WTC11 (cell line): ENCODE results near the gene TCF7L2. TPM values are rescaled to one million over a fixed set of nuclear protein-coding genes. Genes with fewer than 3 reads are reported as not detected.

Experiments
- ATAC-seq: fragments of 200-7000 bp; cut with Tn5 transposase; 2 replicates; pipeline ENCODE4 v1.10.0; 2021; ENCODE audit warnings: mild to moderate bottlenecking, moderate library complexity
- CTCF ChIA-PET: fragments of 300-600 bp; sonication (Branson Sonifier 250); formaldehyde crosslinking; loops from one replicate; lab custom pipeline; 2021; ENCODE audit warnings: antibody characterized with exemption; lab: Charles Lee
- POLR2A ChIA-PET: fragments of 350-600 bp; sonication (Branson Sonifier 250); formaldehyde crosslinking; loops from one replicate; lab custom pipeline; 2021; ENCODE audit warnings: antibody characterized with exemption; lab: Charles Lee
- DNase-seq: peaks from one replicate; pipeline ENCODE4 v3.0.0; 2021; ENCODE audit warnings: low spot score
- H3K27ac Mint-ChIP-seq: 2 replicates; pipeline ENCODE4 v1.8.0; 2021; ENCODE audit warnings: mixed read lengths
- H3K27me3 Mint-ChIP-seq: 2 replicates; pipeline ENCODE4 v1.8.0; 2021; ENCODE audit warnings: low read depth, mild to moderate bottlenecking, moderate library complexity, mixed read lengths
- H3K36me3 Mint-ChIP-seq: 2 replicates; pipeline ENCODE4 v1.8.0; 2021; ENCODE audit warnings: mixed read lengths
- H3K4me1 Mint-ChIP-seq: 2 replicates; pipeline ENCODE4 v1.8.0; 2022; ENCODE audit warnings: mixed read lengths
- H3K4me3 Mint-ChIP-seq: 2 replicates; pipeline ENCODE4 v1.8.0; 2021; ENCODE audit warnings: mild to moderate bottlenecking, moderate library complexity, mixed read lengths
- H3K9me3 Mint-ChIP-seq: 2 replicates; pipeline ENCODE4 v1.8.0; 2021; ENCODE audit warnings: mixed read lengths
- ARID4B ChIP-seq: sonication (generic); formaldehyde crosslinking; IDR thresholded peaks from 2 replicates; pipeline ENCODE4 v1.8.0; 2023; ENCODE audit warnings: missing genetic modification reagents, mild to moderate bottlenecking, borderline replicate concordance
- CDX4 ChIP-seq: fragments of 250-450 bp; sonication (Bioruptor Pico); IDR thresholded peaks from 2 replicates; pipeline ENCODE4 v1.9.0; 2021; ENCODE audit warnings: moderate library complexity, mild to moderate bottlenecking, inconsistent platforms, borderline replicate concordance
- E2F1 ChIP-seq: sonication (generic); formaldehyde crosslinking; IDR thresholded peaks from 2 replicates; pipeline ENCODE4 v1.8.0; 2022; ENCODE audit warnings: mild to moderate bottlenecking, missing genetic modification reagents
- EMX1 ChIP-seq: fragments of 250-450 bp; sonication (Bioruptor Pico); IDR thresholded peaks from 2 replicates; pipeline ENCODE4 v1.8.0; 2021; ENCODE audit warnings: mild to moderate bottlenecking
- FOXJ3 ChIP-seq: sonication (generic); formaldehyde crosslinking; IDR thresholded peaks from 2 replicates; pipeline ENCODE4 v1.9.0; 2021; ENCODE audit warnings: missing genetic modification reagents, mild to moderate bottlenecking, borderline replicate concordance
- GABPB1 ChIP-seq: sonication (generic); formaldehyde crosslinking; IDR thresholded peaks from 2 replicates; pipeline ENCODE4 v1.8.1; 2023; ENCODE audit warnings: mild to moderate bottlenecking, missing genetic modification reagents
- GRHL2 ChIP-seq: fragments of 250-450 bp; sonication (Bioruptor Pico); IDR thresholded peaks from 2 replicates; pipeline ENCODE4 v1.8.0; 2022; ENCODE audit warnings: mild to moderate bottlenecking, moderate library complexity; ENCODE audit not compliant: insufficient replicate concordance, severe bottlenecking
- GTF2I ChIP-seq: fragments of 250-450 bp; sonication (Bioruptor Pico); conservative IDR thresholded peaks from 2 replicates; pipeline ENCODE4 v1.4.0; 2021; ENCODE audit warnings: mild to moderate bottlenecking
- HMGA2 ChIP-seq: fragments of 250-450 bp; sonication (Bioruptor Pico); IDR thresholded peaks from 2 replicates; pipeline ENCODE4 v1.4.0; 2021; ENCODE audit warnings: mild to moderate bottlenecking, moderate library complexity
- JAZF1 ChIP-seq: fragments of 250-450 bp; sonication (Bioruptor Pico); IDR thresholded peaks from 2 replicates; pipeline ENCODE4 v1.9.0; 2021; ENCODE audit warnings: moderate library complexity, mild to moderate bottlenecking, inconsistent platforms
- MXD4 ChIP-seq: fragments of 250-450 bp; sonication (Bioruptor Pico); IDR thresholded peaks from 2 replicates; pipeline ENCODE4 v1.8.0; 2021; ENCODE audit warnings: mild to moderate bottlenecking, moderate library complexity, borderline replicate concordance
- NFYB ChIP-seq: sonication (generic); formaldehyde crosslinking; conservative IDR thresholded peaks from 2 replicates; pipeline ENCODE4 v1.8.0; 2022; ENCODE audit warnings: low read depth, missing genetic modification reagents
- NR3C1 ChIP-seq: sonication (generic); formaldehyde crosslinking; conservative IDR thresholded peaks from 2 replicates; pipeline ENCODE4 v1.8.1; 2023; ENCODE audit warnings: low read depth, mild to moderate bottlenecking, missing genetic modification reagents
- RORB ChIP-seq: fragments of 250-450 bp; sonication (Bioruptor Pico); IDR thresholded peaks from 2 replicates; pipeline ENCODE4 v1.9.0; 2021; ENCODE audit warnings: mild to moderate bottlenecking
- TCF7 ChIP-seq: sonication (generic); formaldehyde crosslinking; IDR thresholded peaks from 2 replicates; pipeline ENCODE4 v1.8.0; 2022; ENCODE audit warnings: mild to moderate bottlenecking, low read depth, missing genetic modification reagents, moderate library complexity
- ZBTB21 ChIP-seq: sonication (generic); formaldehyde crosslinking; IDR thresholded peaks from 2 replicates; pipeline ENCODE4 v1.8.1; 2023; ENCODE audit warnings: mild to moderate bottlenecking, missing genetic modification reagents, borderline replicate concordance
- ZNF121 ChIP-seq: sonication (generic); formaldehyde crosslinking; IDR thresholded peaks from 2 replicates; pipeline ENCODE4 v1.8.0; 2023; ENCODE audit warnings: missing genetic modification reagents
- ZNF219 ChIP-seq: sonication (generic); formaldehyde crosslinking; IDR thresholded peaks from 2 replicates; pipeline ENCODE4 v1.8.0; 2023; ENCODE audit warnings: missing genetic modification reagents, mild to moderate bottlenecking, borderline replicate concordance
- ZNF317 ChIP-seq: sonication (generic); formaldehyde crosslinking; IDR thresholded peaks from 2 replicates; pipeline ENCODE4 v1.8.1; 2023; ENCODE audit warnings: low read depth, mild to moderate bottlenecking, moderate library complexity, missing genetic modification reagents, borderline replicate concordance
- total RNA-seq: library from RNA; stranded (reverse); gene quantifications from 3 replicates; pipeline ENCODE4 v1.2.3, GENCODE V29; 2021
- TF ChIP-seq, protein P1 (sequence below): sonication (generic); formaldehyde crosslinking; IDR thresholded peaks from 2 replicates; pipeline ENCODE4 v1.8.0; 2022; ENCODE audit warnings: mild to moderate bottlenecking, missing genetic modification reagents
- TF ChIP-seq, protein P2 (sequence below): sonication (generic); formaldehyde crosslinking; IDR thresholded peaks from 2 replicates; pipeline ENCODE4 v1.8.0; 2022; ENCODE audit warnings: mild to moderate bottlenecking, missing genetic modification reagents
- TF ChIP-seq, protein P3 (sequence below): sonication (generic); formaldehyde crosslinking; IDR thresholded peaks from 2 replicates; pipeline ENCODE4 v1.8.0; 2023; ENCODE audit warnings: missing genetic modification reagents
- TF ChIP-seq, protein P4 (sequence below): sonication (generic); formaldehyde crosslinking; IDR thresholded peaks from 2 replicates; pipeline ENCODE4 v1.8.0; 2022; ENCODE audit warnings: mild to moderate bottlenecking, missing genetic modification reagents

The TCF7L2 gene
- total RNA-seq, 1 experiment from 2014 or later = 44.5 TPM

- TF ChIP-seq CDX4 (CRISPR knock-in tag) (no peak), ZNF121 (CRISPR knock-in tag) (no peak), GRHL2 (CRISPR knock-in tag) (no peak), ARID4B (CRISPR knock-in tag) (no peak), ZBTB21 (CRISPR knock-in tag) (no peak), ZNF317 (CRISPR knock-in tag) (no peak), TCF7 (CRISPR knock-in tag) (no peak), E2F1 (CRISPR knock-in tag) (no peak), MXD4 (CRISPR knock-in tag) (no peak), GABPB1 (CRISPR knock-in tag) (no peak), RORB (CRISPR knock-in tag) (no peak), HMGA2 (CRISPR knock-in tag) (no peak), ZNF219 (CRISPR knock-in tag) (no peak), EMX1 (CRISPR knock-in tag) (no peak), JAZF1 (CRISPR knock-in tag) (no peak), NR3C1 (no peak), FOXJ3 (CRISPR knock-in tag) (no peak)
- DNase-seq (no peak), ATAC-seq (no peak)
- CTCF ChIA-PET = interaction anchor here (1.1 to 2.0 kb wide), 3 partner anchors 10 to 280 kb away, joined by 3 to 9 read pairs (median 3); no protein-coding TSS in a partner anchor
- Mint-ChIP-seq H3K27ac (no peak overlapping the region), H3K4me3 (no peak overlapping the region), H3K36me3 (no peaks in the 10 kb centered on the region), H3K4me1 (peaks cover 30% of the 10 kb centered on the region), H3K27me3 (no peaks in the 10 kb centered on the region), H3K9me3 (no peaks in the 10 kb centered on the region)
- POLR2A ChIA-PET = no interaction called here
Observed at GRCh38 chr10:113175176-113175575, 225.1 kb downstream of the TCF7L2 start.

- no peak overlapping the region for H3K4me3 Mint-ChIP-seq
- ChIA-PET CTCF (interaction anchor here (1.1 to 2.0 kb wide), 2 partner anchors 11 to 279 kb away, joined by 3 to 9 read pairs; no protein-coding TSS in a partner anchor), POLR2A (interaction anchor here (0.6 kb wide), 1 partner anchor 386 kb away, joined by 3 read pairs; no protein-coding TSS in a partner anchor)
- H3K9me3 Mint-ChIP-seq = no peaks in the 10 kb centered on the region
- H3K27ac Mint-ChIP-seq = no peak overlapping the region
- H3K27me3 Mint-ChIP-seq = no peaks in the 10 kb centered on the region
- peaks cover 33% of the 10 kb centered on the region for H3K4me1 Mint-ChIP-seq
- no peaks in the 10 kb centered on the region for H3K36me3 Mint-ChIP-seq
- DNase-seq (no peak), ATAC-seq (no peak)
- TF ChIP-seq GTF2I (CRISPR knock-in tag) (no peak), CDX4 (CRISPR knock-in tag) (no peak), NFYB (no peak), ZNF121 (CRISPR knock-in tag) (no peak), NR3C1 (no peak), ZBTB21 (CRISPR knock-in tag) (no peak)
- TF ChIP-seq, protein P1, sequence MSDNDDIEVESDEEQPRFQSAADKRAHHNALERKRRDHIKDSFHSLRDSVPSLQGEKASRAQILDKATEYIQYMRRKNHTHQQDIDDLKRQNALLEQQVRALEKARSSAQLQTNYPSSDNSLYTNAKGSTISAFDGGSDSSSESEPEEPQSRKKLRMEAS (CRISPR knock-in tag) = no peak
- TF ChIP-seq, protein P2, sequence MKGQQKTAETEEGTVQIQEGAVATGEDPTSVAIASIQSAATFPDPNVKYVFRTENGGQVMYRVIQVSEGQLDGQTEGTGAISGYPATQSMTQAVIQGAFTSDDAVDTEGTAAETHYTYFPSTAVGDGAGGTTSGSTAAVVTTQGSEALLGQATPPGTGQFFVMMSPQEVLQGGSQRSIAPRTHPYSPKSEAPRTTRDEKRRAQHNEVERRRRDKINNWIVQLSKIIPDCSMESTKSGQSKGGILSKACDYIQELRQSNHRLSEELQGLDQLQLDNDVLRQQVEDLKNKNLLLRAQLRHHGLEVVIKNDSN (CRISPR knock-in tag) = no peak
- TF ChIP-seq, protein P3, sequence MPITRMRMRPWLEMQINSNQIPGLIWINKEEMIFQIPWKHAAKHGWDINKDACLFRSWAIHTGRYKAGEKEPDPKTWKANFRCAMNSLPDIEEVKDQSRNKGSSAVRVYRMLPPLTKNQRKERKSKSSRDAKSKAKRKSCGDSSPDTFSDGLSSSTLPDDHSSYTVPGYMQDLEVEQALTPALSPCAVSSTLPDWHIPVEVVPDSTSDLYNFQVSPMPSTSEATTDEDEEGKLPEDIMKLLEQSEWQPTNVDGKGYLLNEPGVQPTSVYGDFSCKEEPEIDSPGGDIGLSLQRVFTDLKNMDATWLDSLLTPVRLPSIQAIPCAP (CRISPR knock-in tag) = no peak
- TF ChIP-seq, protein P4, sequence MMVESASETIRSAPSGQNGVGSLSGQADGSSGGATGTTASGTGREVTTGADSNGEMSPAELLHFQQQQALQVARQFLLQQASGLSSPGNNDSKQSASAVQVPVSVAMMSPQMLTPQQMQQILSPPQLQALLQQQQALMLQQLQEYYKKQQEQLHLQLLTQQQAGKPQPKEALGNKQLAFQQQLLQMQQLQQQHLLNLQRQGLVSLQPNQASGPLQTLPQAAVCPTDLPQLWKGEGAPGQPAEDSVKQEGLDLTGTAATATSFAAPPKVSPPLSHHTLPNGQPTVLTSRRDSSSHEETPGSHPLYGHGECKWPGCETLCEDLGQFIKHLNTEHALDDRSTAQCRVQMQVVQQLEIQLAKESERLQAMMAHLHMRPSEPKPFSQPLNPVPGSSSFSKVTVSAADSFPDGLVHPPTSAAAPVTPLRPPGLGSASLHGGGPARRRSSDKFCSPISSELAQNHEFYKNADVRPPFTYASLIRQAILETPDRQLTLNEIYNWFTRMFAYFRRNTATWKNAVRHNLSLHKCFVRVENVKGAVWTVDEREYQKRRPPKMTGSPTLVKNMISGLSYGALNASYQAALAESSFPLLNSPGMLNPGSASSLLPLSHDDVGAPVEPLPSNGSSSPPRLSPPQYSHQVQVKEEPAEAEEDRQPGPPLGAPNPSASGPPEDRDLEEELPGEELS (CRISPR knock-in tag) = no peak
Observed at GRCh38 chr10:113175756-113176651, 226.0 kb downstream of the TCF7L2 start.
